Measurements from ENCODE around the gene ASB3. TPM values are rescaled to one million over a fixed set of nuclear protein-coding genes. Genes with fewer than 3 reads are reported as not detected.

ASB3 gene
- 22.0 and 25.3 TPM in 2 replicates for total RNA-seq

DNA sequence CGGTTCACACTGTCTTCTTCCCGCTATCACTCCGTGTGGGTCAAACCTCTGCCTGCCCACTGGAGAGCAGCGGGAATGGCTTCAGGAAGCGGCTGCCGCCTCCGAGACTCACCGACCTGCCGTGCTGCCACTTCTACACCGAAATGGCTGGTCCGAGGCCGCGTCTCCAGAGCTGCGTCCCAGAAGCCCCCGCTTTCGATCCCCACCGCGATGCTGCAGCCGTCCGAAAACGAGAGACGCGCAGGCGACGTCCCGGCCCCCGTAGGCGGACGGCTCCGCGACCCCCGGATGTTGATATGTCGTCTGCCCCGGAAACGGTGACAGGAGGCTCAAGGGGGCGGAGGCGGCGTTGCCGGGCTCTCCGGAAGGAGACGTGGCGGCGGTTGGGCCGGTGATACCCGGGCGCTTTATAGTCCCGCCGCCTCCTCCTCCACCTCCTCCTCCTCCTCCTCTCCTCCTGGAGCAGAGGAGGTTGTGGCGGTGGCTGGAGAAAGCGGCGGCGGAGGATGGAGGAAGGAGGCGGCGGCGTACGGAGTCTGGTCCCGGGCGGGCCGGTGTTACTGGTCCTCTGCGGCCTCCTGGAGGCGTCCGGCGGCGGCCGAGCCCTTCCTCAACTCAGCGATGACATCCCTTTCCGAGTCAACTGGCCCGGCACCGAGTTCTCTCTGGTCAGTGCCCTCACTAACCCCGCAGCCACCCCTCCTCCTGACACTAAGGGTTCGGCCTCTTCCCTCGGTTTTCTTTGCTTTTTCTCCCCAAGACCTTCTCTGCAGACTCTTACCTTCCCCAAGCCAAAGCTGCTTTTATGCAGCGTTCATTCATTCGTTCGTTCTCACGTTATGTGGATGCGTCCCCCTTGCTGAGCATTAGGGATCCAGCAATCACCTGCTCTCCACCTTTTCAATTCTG, at the start of gene ASB3, which contains the start of gene ERLEC1:
Gene ASB3 (minus strand): TSS at position 249 of the 909 bp plus-strand sequence. CDS start 21,381 bp downstream, outside the sequence.
Gene ERLEC1 (plus strand): TSS at position 340 of the 909 bp plus-strand sequence. CDS start 167 bp downstream, at position 507.

GRCh38 chr2:53767405-53768241, 19.1 kb downstream of the ASB3 start, which contains the start of gene CHAC2:
Gene CHAC2, plus strand, starts transcription at chr2:53767804. Its CDS starts 83 bp downstream, at chr2:53767887.

Other genes starting within 250 kb of the ASB3 start
- gene CHAC2, start 19.1 kb downstream of the ASB3 start, total RNA-seq, result 0.97 and 1.3 TPM in 2 replicates
- 67.3 and 81.8 TPM in 2 replicates for gene ERLEC1, start 91 bp upstream of the ASB3 start, total RNA-seq
- 2.6 and 2.9 TPM in 2 replicates for gene GPR75, start 73.0 kb upstream of the ASB3 start, total RNA-seq
- 43.0 and 53.2 TPM in 2 replicates for gene PSME4, start 184.0 kb upstream of the ASB3 start, total RNA-seq